K562 (cell line): ENCODE data around the gene POLR2C. TPM values are rescaled to one million over a fixed set of nuclear protein-coding genes. Genes with fewer than 3 reads are reported as not detected.

Source experiments
- ATAC-seq: fragments of 200-7000 bp; cut with Tn5 transposase; 3 replicates; pipeline ENCODE4 v1.9.1; 2020; ENCODE audit warnings: moderate library complexity
- BruUV-seq: library from RNA; stranded (reverse); fragments of 400-500 nt; replicated peaks from 2 replicates; lab custom pipeline; 2021; lab: Mats Ljungman, UMichigan
- CTCF ChIA-PET: fragments of 300-600 bp; formaldehyde crosslinking; extraction: SDS; loops from one replicate; lab custom pipeline; 2021; ENCODE audit warnings: low intra/inter-chr PET ratio; lab: Yijun Ruan, JAX
- POLR2A ChIA-PET: fragments of 300-600, 350-650 bp; sonication (Branson Sonifier 250); formaldehyde crosslinking; extraction: SDS; loops from one replicate; lab custom pipeline; 2021; ENCODE audit warnings: antibody characterized with exemption, inconsistent platforms; lab: Yijun Ruan, JAX
- DNase-seq, 4 experiments: peaks; one replicate each; pipeline versions ENCODE4 v3.0.0 to v3.0.0-alpha.2; 2011 to 2018; ENCODE audit warnings: low spot score in 3 of 4, mixed read lengths in 3 of 4; ENCODE audit errors: extremely low read depth in 1 of 4
- FAIRE-seq: peaks from 2 replicates; lab custom pipeline; 2011; peaks lifted over from hg19 to GRCh38; lab: Jason Lieb, UNC
- H2AFZ ChIP-seq: 2 replicates; pipeline ENCODE4 v1.6.0; 2011; ENCODE audit warnings: low read depth, low read length, control low read depth, inconsistent platforms
- H3K27ac ChIP-seq: fragments of 200-600 bp; 3 replicates; pipeline ENCODE4 v1.8.0; 2011; ENCODE audit warnings: low read depth, mild to moderate bottlenecking, control low read depth, inconsistent platforms, low read length, moderate library complexity, mixed read lengths; ENCODE audit errors: extremely low read depth
- H3K27me3 ChIP-seq, 2 experiments: fragments of 300-600 bp in 1 of 2; 2 replicates in 1 of 2; 3 replicates in 1 of 2; pipeline versions ENCODE4 v1.6.0 to v1.8.0; 2011; ENCODE audit warnings: inconsistent platforms in 2 of 2, low read length in 2 of 2, mild to moderate bottlenecking in 1 of 2, mixed read lengths in 1 of 2, moderate library complexity in 1 of 2; ENCODE audit not compliant: control insufficient read depth in 2 of 2, insufficient read depth in 2 of 2
- H3K36me3 ChIP-seq: fragments of 300-600 bp; 3 replicates; pipeline ENCODE4 v1.8.0; 2011; ENCODE audit warnings: mild to moderate bottlenecking, low read length, inconsistent platforms; ENCODE audit not compliant: control insufficient read depth, insufficient read depth
- H3K4me1 ChIP-seq, 2 experiments: fragments of 200-600 bp in 1 of 2; replicated peaks in 1 of 2; 2 replicates in 1 of 2; 3 replicates in 1 of 2; pipeline versions ENCODE4 v1.5.1 to v1.8.0; 2011; ENCODE audit warnings: inconsistent platforms in 2 of 2, low read length in 2 of 2, mild to moderate bottlenecking in 1 of 2, mixed read lengths in 1 of 2, moderate library complexity in 1 of 2; ENCODE audit not compliant: control insufficient read depth in 2 of 2, insufficient read depth in 2 of 2
- H3K4me2 ChIP-seq: 2 replicates; pipeline ENCODE4 v1.6.1; 2011; ENCODE audit warnings: low read length, control low read depth, inconsistent platforms, mixed read lengths; ENCODE audit not compliant: insufficient read depth
- H3K4me3 ChIP-seq: fragments of 200-600 bp; sonication (generic), shearing (Covaris generic); 2 replicates; pipeline ENCODE4 v1.5.1; 2016; ENCODE audit warnings: control low read depth, inconsistent platforms
- H3K79me2 ChIP-seq: fragments of 200-600 bp; 3 replicates; pipeline ENCODE4 v1.8.0; 2011; ENCODE audit warnings: low read length, inconsistent platforms; ENCODE audit not compliant: control insufficient read depth, insufficient read depth
- H3K9ac ChIP-seq, 2 experiments: 2 replicates each; pipeline versions ENCODE4 v1.6.0 to v1.6.1; 2011; ENCODE audit warnings: low read depth in 2 of 2, low read length in 2 of 2, control low read depth in 1 of 2, inconsistent platforms in 1 of 2, mild to moderate bottlenecking in 1 of 2, mixed read lengths in 1 of 2; ENCODE audit not compliant: insufficient read depth in 1 of 2
- H3K9me1 ChIP-seq: one replicate; pipeline ENCODE4 v1.6.0; 2011; ENCODE audit warnings: inconsistent platforms, mild to moderate bottlenecking, low read length, moderate library complexity; ENCODE audit not compliant: control insufficient read depth, insufficient read depth
- H3K9me3 ChIP-seq: replicated peaks from 2 replicates; pipeline ENCODE4 v1.5.1; 2011; ENCODE audit warnings: low read depth, low read length, inconsistent platforms; ENCODE audit not compliant: control insufficient read depth, insufficient read depth
- H4K20me1 ChIP-seq: replicated peaks from 2 replicates; pipeline ENCODE4 v1.6.1; 2011; ENCODE audit warnings: low read length, inconsistent platforms, mixed read lengths; ENCODE audit not compliant: control insufficient read depth, insufficient read depth
- EP300 ChIP-seq: IDR thresholded peaks from 2 replicates; pipeline ENCODE4 v1.6.1; 2012; ENCODE audit warnings: low read length, improper control_type of control experiment
- WGBS: fragments of 100-300 bp; shearing (Covaris generic); methylation state at CpG from one replicate; pipeline ENCODE4 v1.1.6; 2016; ENCODE audit warnings: low coverage, mixed read lengths; ENCODE audit not compliant: insufficient coverage; ENCODE audit errors: missing lambda C conversion rate; 5-methylcytosine and 5-hydroxymethylcytosine counted together
- in situ Hi-C: fragments of 300-500 bp; cut with MboI; formaldehyde crosslinking; loops from 4 replicates; pipeline ENCODE4 v1.15.0; 2018; ENCODE audit warnings: inconsistent platforms, mixed read lengths
- intact Hi-C: fragments of 100-400 bp; cut with micrococcal nuclease; formaldehyde crosslinking; loops from 2 replicates; pipeline ENCODE4 v1.14.2; 2022
- polyA plus RNA-seq, 8 experiments: library from polyadenylated mRNA; depleted of rRNA in 4 of 8; stranded (reverse) in 5 of 8; unstranded in 3 of 8; fragments of >200 nt; fragmentation: Nextera tagmentation in 2 of 8; fragmentation: Illumina TruSeq in 1 of 8; extraction: Ambion mirVana in 2 of 8; extraction: Trizol in 1 of 8; gene quantifications; 2 replicates each; pipeline versions ENCODE4 v1.2.1 to v1.2.3, GENCODE V29; 2011 to 2014; ENCODE audit warnings: inconsistent platforms in 1 of 8, missing spikeins in 1 of 8
- total RNA-seq, 7 experiments: library from RNA; depleted of rRNA in 6 of 7; stranded (reverse); fragments of >200 nt in 6 of 7; fragmentation: Illumina TruSeq in 2 of 7; extraction: Trizol in 2 of 7; gene quantifications; 2 replicates each; pipeline versions ENCODE4 v1.2.1 to v1.2.3, GENCODE V29; 2011 to 2021; ENCODE audit warnings: low replicate concordance in 1 of 7
- TF ChIP-seq, protein P1 (sequence below): fragments of 450-650 bp; IDR thresholded peaks from 2 replicates; pipeline ENCODE4 v1.6.1; 2018; ENCODE audit not compliant: partially characterized antibody

The POLR2C gene
- total and polyA plus RNA-seq, 9 of the 15 experiments (the other 6 are each of a cell fraction or from before 2014, with no cell fraction given), result 70.3 to 163 (median 92.3) TPM

- POLR2A ChIA-PET, result interaction anchor here (0.7 to 1.5 kb wide), 6 partner anchors 8 to 73 kb away, joined by 3 to 7 read pairs (median 4); partner anchors contain the start of genes ADGRG5, CIAPIN1, COQ9 and POLR2C
- intact Hi-C loops (no loop called here), in situ Hi-C loops (no loop called here)
- 0 out of 2 replicates have a peak, but pooled peaks cover 4% of the 10 kb centered on the region for H4K20me1 ChIP-seq
- DNase-seq (no peak), FAIRE-seq (no peak), ATAC-seq (no peak)
- CTCF ChIA-PET, result no interaction called here
- no peak overlapping the region for H3K4me2 ChIP-seq
- H3K9me1 ChIP-seq, result peaks cover 3% of the 10 kb centered on the region
- H3K27me3 ChIP-seq, result no peaks in the 10 kb centered on the region
- no peak overlapping the region for H3K4me3 ChIP-seq
- WGBS, result 94% methylated on average over 7 of the region's 9 CpGs
- TF ChIP-seq, protein P1, sequence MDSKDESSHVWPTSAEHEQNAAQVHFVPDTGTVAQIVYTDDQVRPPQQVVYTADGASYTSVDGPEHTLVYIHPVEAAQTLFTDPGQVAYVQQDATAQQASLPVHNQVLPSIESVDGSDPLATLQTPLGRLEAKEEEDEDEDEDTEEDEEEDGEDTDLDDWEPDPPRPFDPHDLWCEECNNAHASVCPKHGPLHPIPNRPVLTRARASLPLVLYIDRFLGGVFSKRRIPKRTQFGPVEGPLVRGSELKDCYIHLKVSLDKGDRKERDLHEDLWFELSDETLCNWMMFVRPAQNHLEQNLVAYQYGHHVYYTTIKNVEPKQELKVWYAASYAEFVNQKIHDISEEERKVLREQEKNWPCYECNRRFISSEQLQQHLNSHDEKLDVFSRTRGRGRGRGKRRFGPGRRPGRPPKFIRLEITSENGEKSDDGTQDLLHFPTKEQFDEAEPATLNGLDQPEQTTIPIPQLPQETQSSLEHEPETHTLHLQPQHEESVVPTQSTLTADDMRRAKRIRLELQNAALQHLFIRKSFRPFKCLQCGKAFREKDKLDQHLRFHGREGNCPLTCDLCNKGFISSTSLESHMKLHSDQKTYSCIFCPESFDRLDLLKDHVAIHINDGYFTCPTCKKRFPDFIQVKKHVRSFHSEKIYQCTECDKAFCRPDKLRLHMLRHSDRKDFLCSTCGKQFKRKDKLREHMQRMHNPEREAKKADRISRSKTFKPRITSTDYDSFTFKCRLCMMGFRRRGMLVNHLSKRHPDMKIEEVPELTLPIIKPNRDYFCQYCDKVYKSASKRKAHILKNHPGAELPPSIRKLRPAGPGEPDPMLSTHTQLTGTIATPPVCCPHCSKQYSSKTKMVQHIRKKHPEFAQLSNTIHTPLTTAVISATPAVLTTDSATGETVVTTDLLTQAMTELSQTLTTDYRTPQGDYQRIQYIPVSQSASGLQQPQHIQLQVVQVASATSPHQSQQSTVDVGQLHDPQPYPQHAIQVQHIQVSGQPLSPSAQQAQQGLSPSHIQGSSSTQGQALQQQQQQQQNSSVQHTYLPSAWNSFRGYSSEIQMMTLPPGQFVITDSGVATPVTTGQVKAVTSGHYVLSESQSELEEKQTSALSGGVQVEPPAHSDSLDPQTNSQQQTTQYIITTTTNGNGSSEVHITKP, result peak; percentile 79
- no peak for TF ChIP-seq EP300
- H3K9ac ChIP-seq, result no peak overlapping the region
- no TSS peak for BruUV-seq
- no peak overlapping the region for H3K27ac ChIP-seq
- H3K4me1 ChIP-seq, result peaks cover 0 to 3% of the 10 kb centered on the region in 2 experiments; a peak in 3 of 5 replicates
- peaks cover 88% of the 10 kb centered on the region for H3K36me3 ChIP-seq
- H3K79me2 ChIP-seq, result peaks cover 5% of the 10 kb centered on the region; the same call in 2 of the 3 replicates
- no peak overlapping the region for H2AFZ ChIP-seq
- H3K9me3 ChIP-seq, result no peaks in the 10 kb centered on the region
Measured at GRCh38 chr16:57469917-57470470, 7.5 kb downstream of the POLR2C start.
